ENCODE data around the gene DKC1.

Gene DKC1

GRCh38 chrX:154748712-154749339 lies 13.8 kb upstream of the DKC1 start:
- TF ChIP-seq CTCF (IDR thresholded peaks at IDR 0.05; ENCODE audit: control insufficient read depth, insufficient read depth, low read depth, low read length, missing control alignments) = peak; percentile 73
- H3K4me3 ChIP-seq (ENCODE audit: control insufficient read depth, low read depth, low read length) = no peak overlapping the region
- DNase-seq (ENCODE audit: low read depth) = no peak

- TF ChIP-seq CTCF (IDR thresholded peaks at IDR 0.05; ENCODE audit: control insufficient read depth, insufficient read depth, low read depth, low read length, missing control alignments) = no peak
- H3K4me3 ChIP-seq (ENCODE audit: control insufficient read depth, low read depth, low read length) = no peak overlapping the region
- no peak for DNase-seq (ENCODE audit: low read depth)
Observed at GRCh38 chrX:154749856-154750255, 12.8 kb upstream of the DKC1 start.

- no peak for TF ChIP-seq CTCF (IDR thresholded peaks at IDR 0.05; ENCODE audit: control insufficient read depth, insufficient read depth, low read depth, low read length, missing control alignments)
- no peak for DNase-seq (ENCODE audit: low read depth)
- peak within 1 kb of the TSS; percentile 46 for H3K4me3 ChIP-seq (ENCODE audit: control insufficient read depth, low read depth, low read length)
Observed at GRCh38 chrX:154750301-154751202, 12.1 kb upstream of the DKC1 start, which contains the start of gene GAB3. Gene GAB3 (minus strand): TSS chrX:154751077. CDS start chrX:154751025, 52 bp downstream.

GRCh38 chrX:154751203-154751668 lies 11.4 kb upstream of the DKC1 start:
- no peak for TF ChIP-seq CTCF (IDR thresholded peaks at IDR 0.05; ENCODE audit: control insufficient read depth, insufficient read depth, low read depth, low read length, missing control alignments)
- H3K4me3 ChIP-seq (ENCODE audit: control insufficient read depth, low read depth, low read length) = no peak overlapping the region
- no peak for DNase-seq (ENCODE audit: low read depth)

- DNase-seq (ENCODE audit: low read depth) = no peak
- no peak overlapping the region for H3K4me3 ChIP-seq (ENCODE audit: control insufficient read depth, low read depth, low read length)
- no peak for TF ChIP-seq CTCF (IDR thresholded peaks at IDR 0.05; ENCODE audit: control insufficient read depth, insufficient read depth, low read depth, low read length, missing control alignments)
Observed at GRCh38 chrX:154751669-154752271, 10.9 kb upstream of the DKC1 start.

- no peak for DNase-seq (ENCODE audit: low read depth)
- no peak overlapping the region for H3K4me3 ChIP-seq (ENCODE audit: control insufficient read depth, low read depth, low read length)
- TF ChIP-seq CTCF (IDR thresholded peaks at IDR 0.05; ENCODE audit: control insufficient read depth, insufficient read depth, low read depth, low read length, missing control alignments) = no peak
Observed at GRCh38 chrX:154758696-154759095, 4.0 kb upstream of the DKC1 start.
